Measurements from ENCODE around the gene ATP8B4.
A peak's percentile ranks its signal among the peaks of the same experiment; 100 is the strongest.

ATP8B4 gene

DNA sequence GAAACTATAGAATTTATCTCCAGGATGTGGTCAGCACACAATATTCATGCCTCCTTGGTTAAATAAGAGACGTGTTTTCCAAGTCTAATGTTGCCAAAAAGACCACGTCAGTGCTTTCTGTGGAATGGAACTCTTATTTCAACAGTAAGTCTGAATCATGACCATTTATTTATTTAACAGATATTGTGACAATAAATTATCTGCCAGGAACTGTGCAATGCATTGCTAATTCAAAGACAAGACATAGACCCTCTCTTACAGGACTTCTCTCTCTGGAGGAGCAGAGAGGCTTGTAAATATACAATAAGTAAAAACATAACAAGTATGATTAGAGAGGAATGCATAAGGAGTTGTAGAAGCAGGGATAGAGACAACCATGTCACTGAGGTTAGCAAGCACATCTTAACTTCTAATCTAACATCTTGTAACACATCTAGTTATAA is 270.7 kb downstream of the ATP8B4 start:
- no peak for DNase-seq

DNA sequence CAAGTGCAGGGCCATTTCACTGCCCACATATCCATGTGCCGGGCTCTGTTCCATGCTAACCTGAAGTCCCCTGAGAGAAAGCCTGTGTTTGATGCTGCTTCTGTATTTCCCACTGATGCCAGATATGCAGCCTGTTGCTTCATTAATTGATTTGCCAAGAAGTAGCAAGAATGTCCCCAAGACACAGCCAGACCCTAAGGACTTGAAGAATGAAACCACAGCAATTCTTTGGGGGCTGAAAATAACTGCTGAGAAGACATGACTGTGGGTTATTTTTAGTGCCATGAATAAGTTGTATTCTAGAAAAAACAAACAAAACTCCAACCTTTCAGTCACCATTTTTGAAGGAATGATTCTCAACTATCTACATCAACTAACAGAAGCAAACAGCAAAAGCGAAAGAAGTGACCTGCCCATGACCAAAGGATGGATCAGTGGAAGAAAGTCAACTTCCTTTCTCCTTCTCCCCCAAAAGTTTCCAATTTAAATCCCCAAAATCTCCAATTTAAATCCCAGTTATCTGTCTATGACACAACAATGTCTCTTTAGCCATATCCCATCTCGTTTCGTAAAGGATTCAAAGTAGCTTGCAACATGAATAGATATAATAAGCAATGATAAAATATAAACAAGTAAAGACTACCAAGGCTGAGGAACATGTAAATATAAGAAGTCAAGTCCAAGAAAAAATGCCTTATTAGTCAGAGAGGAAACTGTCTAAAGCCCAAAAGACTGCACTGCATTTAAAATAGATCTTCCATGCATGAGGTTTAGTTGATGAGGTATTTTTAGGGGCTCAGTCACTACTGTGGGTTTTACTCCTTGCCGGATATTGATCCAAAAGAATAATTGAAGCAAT is 271.4 kb downstream of the ATP8B4 start:
- DNase-seq, result no peak

DNA sequence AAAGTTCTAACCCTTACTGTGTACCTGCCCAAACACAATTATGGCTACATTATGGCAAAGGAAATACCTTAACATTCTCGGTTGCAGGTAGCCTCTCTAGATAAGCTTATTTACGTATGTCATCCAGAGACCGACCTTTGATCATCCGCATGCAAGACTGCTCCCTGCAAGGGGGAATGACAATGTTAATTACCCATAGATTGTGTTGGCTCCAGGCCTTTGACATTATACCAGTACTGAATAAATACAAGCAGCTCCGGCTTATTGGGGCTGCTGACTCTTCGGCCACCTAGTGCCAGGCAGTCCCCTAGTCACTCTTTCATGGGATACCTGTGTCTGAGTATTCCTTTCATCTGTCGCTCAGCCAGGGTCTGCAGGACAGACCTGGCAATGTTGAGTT is 274.6 kb downstream of the ATP8B4 start:
- DNase-seq, result no peak

DNA sequence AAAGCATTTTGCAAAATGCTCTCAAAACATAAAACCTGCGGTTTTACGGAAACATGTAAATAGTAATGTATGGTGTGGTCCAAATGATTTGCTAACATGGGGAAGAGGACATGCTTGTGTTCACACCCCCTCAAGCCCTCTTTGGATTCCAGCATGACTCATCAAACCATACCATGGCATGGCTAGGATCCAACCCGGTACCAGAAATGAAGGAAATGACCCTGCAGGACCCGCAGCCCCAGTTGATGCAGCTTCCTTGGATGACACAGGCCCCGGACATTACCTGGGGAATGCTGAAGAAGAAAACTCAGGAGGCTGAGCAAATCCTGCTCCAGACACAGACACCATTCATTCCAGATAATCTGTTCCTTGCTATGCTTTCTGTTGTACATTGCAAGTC is 275.3 kb downstream of the ATP8B4 start:
- no peak for DNase-seq

DNA sequence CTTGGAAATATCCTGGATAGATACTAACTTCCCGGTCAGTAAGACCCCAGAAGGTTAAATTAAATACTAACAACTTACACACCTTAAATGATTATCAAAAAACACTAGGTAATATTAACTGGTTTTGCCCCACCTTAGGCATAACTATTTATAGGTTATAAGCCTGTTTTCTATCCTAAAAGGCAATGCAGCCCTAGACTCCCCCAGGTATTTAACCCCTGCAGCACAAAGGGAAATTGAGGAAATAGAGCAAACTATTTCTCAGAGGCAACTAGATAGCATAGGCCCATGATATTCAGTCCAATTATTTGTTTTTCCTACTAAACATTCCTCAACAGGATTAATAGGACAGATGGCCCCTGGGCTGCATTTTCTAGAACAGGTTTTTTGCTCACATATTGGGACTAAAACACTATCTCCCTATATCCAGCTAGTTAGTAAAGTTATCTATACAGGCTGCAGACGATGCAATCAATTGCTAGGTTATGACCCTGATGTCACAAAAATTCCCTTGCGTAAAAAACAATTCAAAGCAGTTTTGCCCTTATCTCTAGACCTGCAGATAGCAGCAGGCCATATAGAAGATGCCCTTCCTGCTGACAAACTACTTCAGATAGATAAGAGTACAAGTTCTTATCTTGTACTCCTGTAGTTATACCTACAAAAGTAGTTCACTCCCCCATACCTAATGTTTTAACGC is 276.9 kb downstream of the ATP8B4 start:
- DNase-seq, result no peak

DNA sequence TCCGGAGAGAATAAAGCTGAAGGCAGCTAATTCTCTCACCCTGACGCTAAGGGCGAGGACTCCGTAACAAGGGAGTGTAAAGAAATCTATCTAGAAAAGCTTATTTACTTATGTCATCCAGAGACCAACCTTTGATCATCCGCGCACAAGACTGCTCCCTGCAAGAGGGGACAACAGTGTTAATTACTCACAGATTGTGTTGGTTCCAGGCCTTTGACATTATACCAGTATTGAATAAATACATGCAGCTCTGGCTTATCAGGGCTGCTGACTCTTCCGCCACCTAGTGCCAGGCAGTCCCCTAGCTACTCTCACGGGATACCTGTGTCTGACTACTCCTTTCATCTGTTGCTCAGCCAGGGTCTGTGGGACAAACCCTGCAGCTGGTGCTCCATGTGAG is 286.5 kb downstream of the ATP8B4 start:
- DNase-seq, result peak; percentile 6

DNA sequence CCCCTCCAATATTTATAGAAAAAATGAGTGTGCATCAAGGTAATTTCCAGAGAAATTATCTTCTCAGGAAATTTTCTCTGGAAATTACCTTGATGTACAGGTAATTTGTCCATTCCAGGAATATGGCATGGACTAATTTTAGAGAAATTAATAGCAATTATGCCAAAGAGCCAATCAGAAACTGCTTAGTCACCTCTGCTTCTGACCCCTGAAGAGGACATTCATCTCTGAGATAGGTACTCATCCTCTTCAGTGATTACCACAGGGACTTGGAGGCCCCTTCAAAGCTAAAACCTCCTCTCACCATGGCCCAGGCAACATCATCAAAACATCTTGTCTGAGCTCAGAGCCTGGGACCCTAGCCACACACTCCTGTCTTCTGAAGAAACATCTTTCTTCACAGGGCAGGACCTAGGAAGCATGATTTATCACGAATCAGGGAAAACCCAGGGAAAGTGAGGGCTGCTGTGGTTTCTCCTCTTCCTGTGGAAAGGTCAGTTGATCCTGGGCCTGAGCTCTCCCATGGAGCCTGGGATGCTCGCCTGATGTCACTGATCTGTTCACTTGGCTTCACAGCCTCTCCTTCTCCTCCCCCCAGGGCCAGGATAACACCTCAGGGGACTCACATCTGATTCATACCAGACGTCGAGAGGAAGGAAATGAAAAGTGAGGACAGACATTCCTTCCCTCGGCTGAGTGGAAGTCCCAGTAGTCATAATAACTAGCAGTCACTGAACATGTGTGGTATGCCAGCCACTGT is 287.6 kb downstream of the ATP8B4 start:
- DNase-seq, result no peak

DNA sequence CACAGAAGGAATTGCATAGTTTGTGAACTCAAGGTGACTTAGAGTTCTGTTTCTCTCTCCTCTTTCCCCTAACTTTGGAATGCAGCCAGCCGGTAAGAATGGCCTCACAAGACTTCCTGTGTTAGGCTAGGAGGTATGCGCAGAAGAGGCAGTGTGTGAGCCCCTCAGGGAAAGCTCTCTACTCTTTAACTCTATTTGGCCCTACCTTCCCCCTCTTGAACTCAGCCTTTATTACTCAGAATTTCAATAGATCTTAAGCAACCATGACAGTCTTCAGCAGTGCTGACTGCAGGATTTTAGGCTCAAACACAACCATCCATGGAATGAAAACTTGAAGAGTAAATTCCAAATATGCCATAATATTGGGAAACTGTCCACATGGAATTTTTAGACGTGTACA is 288.6 kb downstream of the ATP8B4 start:
- no peak for DNase-seq

DNA sequence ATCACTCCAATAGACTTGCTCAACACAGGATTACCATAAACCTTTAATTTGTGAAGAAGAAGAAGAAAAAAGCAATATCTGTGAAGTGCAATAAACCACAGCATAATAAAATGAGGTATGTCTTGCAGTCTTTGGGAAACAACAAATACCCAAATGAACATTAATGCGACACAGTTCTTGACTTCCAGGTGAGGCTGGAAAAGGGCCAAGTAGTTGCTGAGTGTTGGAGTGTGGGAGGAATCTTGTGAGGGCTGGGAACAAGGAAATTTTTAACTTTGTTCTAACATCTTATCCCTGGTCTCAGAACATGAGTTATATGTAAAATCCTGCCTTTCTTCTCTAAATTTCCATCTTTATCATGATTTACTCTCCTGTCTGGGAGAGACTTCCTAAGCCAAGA is 291.7 kb downstream of the ATP8B4 start:
- DNase-seq, result no peak

DNA sequence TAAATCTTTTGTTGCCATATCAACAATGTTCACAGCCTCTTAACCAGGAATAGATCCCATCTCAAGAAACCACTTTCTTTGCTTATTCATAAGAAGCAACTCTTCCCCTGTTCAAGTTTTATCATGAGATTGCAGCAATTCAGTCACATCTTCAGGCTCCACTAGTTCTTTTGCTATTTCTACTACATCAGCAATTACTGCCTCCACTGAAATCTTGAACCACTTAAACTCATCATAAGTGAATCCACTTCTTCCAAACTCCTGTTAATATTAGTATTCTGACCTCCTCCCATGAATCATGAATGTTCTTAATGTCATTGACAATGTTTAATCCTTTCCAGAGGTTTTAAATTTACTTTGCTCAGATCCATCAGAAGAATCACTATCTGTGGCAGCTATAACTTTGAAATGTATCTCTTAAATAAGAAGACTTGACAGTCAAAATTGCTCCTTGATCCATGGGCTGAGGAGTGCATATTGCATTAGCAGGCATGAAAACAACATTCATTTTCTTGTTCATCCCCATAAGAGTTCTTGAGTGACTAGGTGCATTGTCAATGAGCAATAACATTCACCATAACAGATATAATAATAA is 292.3 kb downstream of the ATP8B4 start:
- DNase-seq, result no peak

DNA sequence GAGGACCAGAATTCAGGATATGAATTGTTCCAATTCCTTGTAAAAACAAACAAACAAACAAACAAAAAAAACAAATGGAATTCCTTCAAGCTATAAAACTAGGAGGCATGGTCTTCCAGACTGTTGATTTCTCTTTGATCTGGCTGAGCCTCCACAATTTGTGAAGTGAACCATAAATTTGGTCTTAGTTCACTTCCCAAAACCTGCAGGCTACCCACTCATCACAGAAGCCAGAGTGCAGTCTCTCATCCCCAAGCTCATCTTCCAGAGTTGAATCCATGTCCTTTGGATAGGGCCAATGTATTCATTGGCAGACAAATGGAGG is 294.3 kb downstream of the ATP8B4 start:
- no peak for DNase-seq

DNA sequence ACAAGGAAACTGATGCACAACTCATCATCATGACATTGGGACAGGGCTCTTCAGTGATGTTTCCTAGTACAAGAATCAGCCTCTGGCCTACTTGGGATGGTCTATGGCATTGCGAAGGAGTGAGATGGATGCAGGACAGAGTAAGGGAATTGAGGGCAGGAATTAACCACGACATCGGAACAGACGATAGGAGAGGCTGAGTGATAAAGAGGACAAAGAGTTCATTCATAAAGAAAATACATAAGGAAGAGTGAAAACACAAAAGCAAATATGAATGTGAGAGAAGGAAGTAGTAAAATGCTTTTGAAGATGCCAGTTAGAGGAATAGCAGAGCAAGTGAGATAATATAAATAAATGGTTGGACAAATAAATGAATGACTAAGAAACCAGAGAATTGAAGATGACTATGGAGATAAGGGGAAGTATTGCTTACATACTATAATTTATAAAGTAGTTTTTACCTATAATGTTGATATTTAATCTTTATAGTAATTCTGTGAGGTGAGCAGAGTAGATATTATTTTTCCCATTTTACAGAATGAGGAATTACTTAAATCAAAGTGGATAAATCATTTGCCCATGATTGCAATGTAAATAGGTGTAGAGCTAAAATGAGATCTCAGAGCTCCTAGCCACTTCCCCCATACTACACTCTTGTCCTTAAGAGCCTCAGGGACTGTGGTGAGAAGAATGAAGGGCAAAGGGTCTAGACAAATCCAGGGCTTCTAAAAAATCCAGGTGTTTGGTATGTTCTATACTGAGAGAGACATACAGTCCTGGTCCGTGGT is 294.9 kb downstream of the ATP8B4 start:
- DNase-seq, result no peak

DNA sequence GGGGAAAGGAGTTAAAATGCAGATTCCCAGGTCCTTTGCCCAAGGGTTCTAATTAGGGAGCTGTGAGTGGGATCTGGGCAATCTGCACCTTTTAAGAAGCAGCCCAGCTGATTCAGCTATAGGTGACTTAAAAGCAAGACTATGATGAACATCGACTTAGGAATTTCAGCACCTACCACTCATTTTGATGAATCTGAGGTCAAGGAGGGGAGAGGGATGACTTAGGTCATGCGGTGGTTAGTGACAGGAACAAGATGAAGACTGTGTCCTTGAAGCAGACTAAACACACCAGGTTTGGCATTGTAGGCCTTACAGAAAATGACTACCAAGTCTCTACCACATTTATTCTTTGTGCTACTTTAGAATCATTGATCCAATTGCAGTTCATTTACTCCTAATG is 301.9 kb downstream of the ATP8B4 start:
- no peak for DNase-seq

DNA sequence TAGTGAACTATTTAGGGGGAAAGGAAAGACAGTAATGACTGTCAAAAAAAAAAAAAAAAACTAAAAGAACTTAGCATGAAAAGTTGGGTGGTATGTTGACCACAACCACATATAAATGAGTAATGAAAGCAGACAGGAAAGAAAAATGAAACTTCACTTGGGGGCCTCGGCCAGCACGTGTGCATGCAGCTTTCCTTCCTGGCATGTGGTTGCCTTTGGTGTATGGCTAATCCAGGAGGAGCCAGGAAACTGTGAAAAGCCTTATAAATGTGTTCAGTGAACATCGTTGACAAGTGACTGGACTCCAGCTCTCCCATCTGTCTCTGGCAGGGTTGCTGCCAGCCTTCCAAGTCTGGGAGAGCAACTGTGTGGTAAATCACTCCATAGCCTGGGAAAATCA is 303.1 kb downstream of the ATP8B4 start:
- DNase-seq, result no peak

DNA sequence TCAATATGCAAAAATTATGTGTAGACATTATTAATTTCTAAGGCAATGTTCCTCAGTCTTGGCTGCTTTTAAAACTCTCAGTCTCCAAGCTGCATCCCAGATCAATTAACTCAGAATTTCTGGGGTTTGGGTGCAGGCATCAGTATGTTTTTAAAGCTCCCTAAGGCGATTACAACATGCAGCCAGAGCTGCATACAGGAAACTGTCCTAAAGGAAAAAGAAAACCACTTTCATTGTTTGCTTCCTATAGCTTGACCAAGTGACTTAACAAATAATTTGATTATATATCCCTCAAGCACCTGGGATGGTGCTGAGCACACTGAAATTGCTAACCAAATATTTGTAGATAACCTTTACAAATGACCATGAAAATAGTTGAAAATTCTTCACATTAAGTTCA is 303.5 kb downstream of the ATP8B4 start:
- DNase-seq, result no peak

DNA sequence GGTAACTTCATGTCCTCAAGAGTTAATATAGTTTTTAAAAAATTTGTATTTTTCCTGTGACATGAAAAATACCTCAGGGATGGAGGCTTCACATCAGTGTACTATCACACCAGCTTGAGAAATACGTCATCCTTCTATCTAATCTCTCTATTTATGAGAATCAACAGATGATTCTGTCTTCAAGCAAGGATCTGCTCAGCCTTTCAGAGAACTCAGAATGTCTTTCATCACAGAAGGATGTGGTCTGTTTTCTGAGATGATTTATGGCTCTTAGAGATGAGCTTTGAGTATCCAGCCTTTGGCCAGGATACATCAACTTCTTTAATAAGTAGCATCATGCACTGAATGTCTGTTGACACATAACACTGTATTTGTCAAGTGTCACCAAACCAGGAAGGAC is 304.3 kb downstream of the ATP8B4 start:
- no peak for DNase-seq

DNA sequence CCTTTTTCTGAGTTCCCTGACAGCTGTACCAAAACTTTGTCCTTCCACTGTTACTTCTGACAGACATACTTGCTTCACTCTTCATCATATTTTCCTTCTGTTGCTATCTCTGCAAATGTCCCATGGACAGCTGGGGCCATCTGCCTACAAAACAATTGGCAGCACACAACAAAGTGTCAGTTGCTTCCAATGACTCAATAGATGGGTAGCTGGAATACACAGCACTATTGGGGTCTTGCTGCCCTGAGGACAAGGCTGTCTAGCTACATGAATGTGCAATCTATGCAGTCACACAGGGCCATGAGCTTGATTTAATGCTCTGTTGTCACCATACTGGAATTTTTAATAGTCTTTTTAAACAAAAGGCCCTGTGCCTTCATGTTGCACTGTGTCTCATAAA is 305.4 kb downstream of the ATP8B4 start:
- DNase-seq, result no peak

DNA sequence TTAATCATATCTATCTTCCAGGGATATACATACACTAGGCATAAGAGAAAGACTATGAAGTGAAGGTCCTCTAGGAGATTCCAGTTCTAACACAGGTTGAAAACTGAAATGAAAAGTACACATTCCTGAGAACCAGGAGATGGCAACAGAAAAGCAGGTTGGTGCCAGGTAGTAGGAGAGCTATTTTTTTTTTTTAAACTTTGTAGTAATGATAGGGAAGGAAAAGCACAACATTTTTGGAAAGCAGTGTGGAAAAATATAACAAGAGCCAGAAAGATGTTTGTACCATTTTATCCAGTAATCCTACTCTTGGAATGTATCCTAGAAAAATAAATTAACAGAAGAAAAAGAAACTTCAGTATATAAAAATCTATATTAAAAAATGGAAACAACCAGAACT is 308.3 kb downstream of the ATP8B4 start:
- no peak for DNase-seq

DNA sequence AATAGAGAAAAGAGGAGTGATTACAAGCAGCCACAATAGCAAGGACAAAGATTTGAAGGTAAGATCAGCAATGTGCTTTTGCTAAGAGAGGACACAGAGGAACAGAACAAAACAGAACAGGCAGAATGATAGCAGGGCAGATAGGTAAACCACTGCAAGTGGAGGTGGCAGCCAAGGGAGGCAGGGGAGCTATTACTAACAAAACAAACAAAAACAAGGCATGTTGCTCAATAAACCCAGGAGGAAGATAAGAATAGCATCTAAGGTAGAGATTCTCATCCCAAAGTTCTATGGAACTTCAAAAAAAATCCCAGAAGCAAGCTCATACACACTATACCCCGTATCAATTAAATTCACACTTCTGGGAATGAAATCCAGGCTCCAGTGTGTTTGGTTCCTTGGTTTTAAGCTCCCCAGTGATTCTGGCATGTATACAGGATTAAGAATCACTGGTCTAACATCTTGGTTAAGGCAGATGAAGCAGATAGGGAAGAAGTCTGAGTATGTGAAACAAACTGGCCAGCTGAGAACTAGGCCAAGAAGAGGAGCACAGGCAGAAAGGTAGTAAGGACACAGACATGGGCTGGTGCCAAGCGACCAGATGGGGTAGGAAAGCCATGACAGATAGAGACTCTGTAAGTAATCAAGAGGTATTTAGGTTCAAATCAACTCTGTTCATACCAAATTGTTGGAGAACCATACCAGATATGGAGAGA is 309.0 kb downstream of the ATP8B4 start:
- no peak for DNase-seq

DNA sequence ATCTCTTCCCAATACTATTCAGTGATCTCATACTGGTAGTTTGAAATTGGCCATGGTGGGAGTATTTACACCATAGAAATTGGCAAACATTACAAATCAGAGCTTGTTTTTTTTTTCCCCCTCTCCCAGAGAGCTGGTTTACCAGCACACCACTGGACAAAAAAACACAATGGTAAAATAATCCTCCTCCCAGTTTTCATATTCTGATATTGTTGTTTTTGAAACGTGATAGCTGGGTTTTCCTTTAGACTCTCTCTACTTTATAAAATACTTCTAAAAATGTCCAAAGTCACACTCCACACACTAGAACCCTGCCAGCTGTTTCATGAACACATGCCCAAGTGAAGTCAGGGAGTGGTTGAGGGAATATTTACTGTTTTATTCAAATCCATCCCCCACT is 310.7 kb downstream of the ATP8B4 start:
- no peak for DNase-seq
